Non-pigmented ciliary epithelial cell (primary cell): ENCODE data around the gene ZNRF1.
"Not testable (repeated sequence)": the region's sequence is repeated elsewhere in the genome, so short reads cannot be mapped to it uniquely, and the experiment has no call there.

Experiments used
- DNase-seq: peaks from one replicate; pipeline ENCODE4 v3.0.0-alpha.2; 2010; ENCODE audit warnings: low read depth

Gene ZNRF1

DNA sequence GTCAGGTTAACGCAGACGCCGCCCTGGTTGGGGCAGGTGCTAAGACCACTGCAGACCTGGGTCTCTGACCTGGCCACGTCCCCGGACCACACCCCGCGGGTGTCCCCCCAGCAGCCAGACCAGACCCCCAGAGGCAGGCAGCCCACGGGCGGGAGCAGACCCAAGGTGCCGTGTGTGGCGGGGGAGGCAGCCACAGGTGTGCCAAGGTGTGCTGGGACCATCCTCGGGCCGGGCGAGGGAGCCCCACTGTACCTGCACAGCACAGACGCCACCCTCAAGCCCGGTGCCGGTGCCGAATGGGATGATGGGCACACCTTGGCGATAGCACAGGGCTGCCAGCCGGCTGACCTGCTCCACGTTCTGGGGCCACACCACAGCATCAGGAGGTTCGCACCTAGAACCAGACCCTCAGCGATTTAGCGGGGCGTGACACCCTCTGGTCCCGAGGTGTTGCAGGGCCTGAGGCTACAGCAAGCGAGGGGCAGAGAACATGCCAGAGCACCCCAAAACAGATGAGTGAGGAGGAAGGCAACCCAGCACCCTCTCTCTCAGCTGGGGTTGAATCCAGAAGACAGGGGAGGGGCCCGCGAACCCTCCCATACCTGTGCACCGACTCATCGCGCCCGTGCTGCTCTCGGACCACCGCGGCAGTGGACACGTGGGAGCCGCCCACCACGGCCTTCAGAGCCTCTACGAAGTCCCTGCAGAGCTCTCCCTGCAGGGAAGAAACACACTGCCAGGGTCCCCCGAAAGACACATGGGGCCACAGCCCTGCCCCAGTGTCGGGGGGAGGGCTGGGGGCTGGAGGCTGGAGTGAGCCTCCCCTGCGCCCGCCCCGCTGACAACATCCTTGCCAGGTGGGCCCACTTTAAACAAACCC is 116.4 kb downstream of the ZNRF1 start:
- DNase-seq: no peak

DNA sequence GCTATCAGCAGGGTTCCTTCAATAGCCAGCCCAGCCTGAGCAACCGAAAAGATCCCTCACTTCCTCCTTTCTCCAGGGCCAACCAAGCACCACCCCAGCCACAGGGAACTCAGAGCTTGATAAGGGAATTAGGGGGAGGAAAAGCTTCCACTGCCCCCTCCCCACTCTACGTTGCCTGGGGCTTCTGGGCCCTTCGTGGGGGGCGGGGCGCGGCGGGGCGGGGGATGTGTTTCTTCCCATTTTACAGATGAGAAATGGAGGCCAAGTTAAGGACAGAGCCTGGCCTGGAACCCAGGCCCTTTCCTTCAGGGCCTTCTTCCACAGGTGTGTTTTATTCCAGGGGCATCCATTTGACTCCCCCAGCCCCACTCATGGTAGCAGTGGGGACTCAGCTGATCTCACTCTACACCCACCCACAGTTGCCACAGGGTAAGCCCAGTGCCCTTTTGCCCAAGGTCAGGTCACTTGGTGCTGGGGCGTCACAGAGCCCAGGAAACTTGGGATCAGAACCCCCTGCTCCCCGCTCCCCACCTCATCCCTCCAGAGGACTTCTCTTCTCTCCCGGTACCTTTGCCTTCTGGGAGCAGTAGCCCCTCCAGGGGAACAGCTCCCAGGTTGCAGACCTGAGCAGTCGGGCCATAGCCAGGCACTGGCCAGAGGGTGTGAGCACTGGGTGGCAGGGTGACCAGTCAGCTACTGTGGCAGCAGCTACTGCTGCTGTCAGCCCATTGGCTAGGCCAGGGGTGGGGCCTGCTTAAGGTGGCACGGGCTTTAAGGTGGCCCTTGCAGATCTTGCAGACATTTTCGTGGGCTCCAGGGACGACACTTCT is 117.5 kb downstream of the ZNRF1 start, which contains the start of gene LDHD:
Gene LDHD, minus strand, starts transcription at position 700 of the 830 bp plus-strand sequence. Its CDS starts 60 bp downstream, at position 640.
- no peak for DNase-seq

DNA sequence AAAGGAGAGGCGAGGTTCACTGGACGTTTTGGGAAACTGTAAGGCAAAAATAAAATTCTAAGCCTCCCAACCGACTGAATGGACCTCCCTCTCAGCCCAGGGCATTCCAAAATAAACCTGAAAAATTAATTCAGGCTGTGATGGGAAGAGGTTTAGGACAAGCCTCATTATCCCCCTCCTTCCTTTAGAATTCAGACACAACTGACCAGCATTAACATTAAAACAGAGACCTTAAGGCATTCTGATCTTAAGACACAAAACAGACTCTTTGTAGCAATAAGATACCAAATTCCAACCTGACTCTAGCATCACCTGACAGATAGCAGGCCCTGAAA is 118.1 kb downstream of the ZNRF1 start:
- DNase-seq: no peak

DNA sequence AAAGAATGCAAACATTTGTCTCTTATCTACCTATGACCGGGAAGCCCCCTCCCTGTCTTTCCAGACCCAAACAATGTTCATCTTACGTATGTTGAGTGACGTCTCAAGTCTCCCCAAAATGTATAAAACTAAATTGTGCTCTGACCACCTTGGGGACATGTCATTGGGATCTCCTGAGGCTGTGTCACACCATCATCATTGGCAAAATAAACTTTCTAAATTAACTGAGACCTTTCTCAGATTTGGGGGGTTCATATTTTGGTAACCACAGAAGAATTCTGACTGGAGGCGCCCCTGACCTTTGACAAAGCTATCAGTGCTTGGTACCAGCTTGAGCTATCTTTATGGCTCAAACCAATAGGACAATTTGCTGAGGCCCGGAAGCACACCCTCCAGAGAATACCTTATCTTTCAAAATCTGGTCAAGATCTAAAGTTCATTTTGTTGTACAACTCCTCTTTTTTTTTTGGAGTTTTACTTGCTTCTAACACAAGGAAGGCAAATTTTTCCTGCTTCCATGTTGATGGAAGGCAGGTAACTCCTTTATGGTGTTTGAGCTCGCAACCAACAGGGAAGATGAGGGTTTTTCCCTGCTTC is 120.2 kb downstream of the ZNRF1 start:
- DNase-seq: no peak

- DNase-seq: no peak
These were observed 121.4 kb downstream of the ZNRF1 start for GRCh38 chr16:75120253-75120652.

GRCh38 chr16:75121949-75122568 is 123.2 kb downstream of the ZNRF1 start:
- DNase-seq: no peak

- DNase-seq: no peak
These were observed 123.8 kb downstream of the ZNRF1 start for GRCh38 chr16:75122609-75123008.

DNA sequence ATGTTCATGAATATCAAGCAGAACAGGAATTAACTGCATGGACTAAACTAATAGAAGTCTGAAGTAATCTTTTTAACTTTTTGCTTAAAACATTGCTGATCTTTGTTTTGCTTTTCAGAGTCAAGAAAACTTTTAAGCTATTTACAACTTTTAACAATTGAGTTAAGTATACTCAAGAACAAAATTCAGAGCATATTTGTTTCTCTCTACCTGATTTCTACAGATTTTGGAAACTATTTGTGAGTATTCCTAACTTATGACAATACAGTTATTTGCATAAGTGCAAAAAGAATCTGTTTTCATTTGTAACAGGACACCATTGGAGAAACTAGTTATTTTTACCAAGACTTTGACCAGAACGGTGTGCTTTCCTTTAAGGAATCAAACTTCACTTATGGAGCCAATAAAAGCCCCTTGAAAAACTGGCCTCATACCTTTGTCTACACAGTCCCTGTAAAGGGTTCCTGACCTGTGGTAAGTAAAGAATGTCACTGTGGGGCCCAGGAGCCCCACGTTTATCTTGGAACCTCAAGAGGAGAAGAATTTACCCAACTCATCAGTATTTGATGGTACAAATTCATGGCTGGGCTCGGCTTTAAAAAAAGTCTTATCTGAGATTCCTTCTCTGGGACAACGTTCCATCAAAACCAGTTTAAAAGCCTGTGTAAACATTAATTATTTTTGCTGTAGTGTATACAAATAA is 129.0 kb downstream of the ZNRF1 start:
- DNase-seq: no peak

DNA sequence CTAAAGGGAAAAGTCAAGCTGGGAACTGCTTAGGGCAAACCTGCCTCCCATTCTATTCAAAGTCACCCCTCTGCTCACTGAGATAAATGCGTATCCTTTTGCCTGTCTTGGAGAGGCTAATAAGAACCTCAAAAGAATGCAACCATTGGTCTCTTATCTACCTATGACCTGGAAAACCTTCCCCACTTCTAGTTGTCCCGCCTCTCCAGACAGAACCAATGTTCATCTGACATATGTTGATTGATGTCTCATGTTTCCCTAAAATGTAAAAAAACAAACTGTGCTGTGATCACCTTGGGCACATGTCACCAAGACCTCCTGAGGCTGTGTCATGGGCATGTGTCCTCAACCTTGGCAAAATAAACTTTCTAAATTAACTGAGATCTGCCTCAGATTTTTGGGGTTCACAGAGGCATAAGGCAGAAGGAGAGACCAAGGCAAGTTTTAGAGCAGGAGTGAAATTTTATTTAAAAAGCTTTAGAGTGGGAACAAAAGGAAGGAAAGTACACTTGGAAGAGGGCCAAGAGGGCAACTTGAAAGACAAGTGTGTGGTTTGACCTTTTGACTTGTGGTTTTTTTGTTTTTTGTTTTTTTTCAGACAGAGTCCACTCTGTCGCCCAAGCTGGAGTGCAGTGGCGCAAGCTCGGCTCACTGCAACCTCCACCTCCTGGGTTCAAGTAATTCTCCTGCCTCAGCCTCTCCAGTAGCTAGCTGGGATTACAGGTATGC is 130.8 kb downstream of the ZNRF1 start:
- not testable (repeated sequence) for DNase-seq

GRCh38 chr16:75130150-75130771 is 131.4 kb downstream of the ZNRF1 start:
- no peak for DNase-seq

DNA sequence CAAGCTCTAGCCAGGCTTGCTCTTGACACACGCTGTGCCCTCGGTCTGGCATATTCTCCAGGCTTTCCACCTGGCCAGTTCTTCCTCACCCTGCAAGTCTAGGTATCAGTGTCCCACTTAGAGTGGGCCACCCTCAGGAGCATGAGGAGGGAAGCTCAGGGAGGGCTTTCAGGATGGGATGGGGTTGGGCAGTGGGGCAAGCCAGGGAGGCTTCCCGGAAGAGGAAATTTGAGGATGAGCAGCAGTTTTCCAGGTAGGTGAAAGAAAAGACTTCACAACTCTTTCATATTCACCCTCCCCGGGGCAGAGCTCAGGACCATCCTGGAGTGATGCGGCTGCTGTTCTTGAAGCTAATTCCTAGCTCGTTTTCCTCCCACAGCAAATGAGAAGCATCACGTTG is 132.3 kb downstream of the ZNRF1 start:
- DNase-seq: no peak

DNA sequence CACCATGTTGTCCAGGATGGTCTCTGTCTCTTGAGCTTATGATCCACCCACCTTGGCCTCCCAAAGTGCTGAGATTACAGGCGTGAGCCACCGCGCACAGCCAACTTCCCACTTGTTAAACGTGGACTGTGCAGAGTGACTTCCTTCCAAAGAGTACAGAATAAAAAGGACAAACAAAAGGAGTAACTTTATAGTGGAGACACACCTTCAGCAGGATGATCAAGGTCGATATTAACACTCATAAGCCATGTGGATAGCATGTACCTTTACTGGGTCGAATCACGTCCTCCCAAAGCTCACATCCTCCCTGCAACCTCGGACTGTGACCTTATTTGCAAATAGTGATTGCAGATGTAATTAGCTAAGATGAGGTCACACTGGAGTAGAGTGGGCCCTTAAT is 139.4 kb downstream of the ZNRF1 start:
- no peak for DNase-seq

GRCh38 chr16:75138636-75139035 is 139.8 kb downstream of the ZNRF1 start:
- DNase-seq: no peak

DNA sequence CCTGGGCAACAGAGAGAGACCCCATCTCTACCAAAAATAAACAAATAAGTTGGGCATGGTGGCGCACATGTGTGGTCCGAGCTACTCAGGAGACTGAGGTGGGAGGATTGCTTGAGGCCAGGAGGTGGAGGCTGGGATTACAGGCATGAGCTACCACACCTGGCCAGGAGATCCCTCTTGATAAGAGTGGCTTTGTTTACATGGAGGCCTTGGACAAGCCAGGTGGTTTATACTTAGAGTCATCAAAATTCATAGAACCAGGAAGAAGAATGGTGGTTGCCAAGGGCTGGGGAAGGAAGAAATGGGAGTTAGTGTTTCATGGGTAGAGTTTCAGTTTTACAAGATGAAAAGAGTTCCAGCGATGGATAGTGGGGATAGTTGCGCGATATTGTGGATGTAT is 140.7 kb downstream of the ZNRF1 start:
- no peak for DNase-seq

DNA sequence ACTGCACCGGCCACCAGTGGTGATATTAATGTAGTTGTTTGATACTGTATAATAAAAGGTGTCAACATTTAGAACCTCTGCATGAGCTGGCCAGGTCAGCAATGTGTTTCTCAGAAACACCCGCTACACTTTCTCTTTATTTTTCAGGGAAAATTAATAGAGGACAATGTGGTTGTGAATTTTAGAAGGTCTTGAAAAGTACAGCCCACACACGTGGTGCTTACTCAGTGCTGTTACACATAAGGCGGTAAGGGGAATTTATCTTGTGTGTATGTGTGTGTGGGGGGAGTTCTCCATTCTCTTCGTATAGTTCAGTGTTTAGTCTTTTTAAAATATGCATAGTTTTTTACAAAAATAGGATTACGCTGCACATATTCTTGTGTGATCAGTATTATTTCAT is 145.1 kb downstream of the ZNRF1 start:
- no peak for DNase-seq

DNA sequence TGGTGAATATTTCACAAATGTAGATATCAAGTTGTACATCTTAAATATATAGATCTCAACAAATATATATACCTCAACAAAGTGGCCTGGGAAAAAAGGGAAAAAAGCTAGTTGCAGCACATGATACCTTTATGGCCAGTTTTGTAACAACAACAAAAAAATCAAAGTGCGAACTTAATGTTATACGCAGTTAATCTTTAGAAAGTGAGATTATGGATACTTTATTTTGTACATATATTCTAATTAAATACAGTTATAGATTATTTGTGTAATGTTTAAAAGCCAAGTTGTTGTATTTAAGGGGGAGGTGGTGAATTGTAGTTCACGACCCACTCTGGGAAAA is 149.1 kb downstream of the ZNRF1 start:
- DNase-seq: no peak

DNA sequence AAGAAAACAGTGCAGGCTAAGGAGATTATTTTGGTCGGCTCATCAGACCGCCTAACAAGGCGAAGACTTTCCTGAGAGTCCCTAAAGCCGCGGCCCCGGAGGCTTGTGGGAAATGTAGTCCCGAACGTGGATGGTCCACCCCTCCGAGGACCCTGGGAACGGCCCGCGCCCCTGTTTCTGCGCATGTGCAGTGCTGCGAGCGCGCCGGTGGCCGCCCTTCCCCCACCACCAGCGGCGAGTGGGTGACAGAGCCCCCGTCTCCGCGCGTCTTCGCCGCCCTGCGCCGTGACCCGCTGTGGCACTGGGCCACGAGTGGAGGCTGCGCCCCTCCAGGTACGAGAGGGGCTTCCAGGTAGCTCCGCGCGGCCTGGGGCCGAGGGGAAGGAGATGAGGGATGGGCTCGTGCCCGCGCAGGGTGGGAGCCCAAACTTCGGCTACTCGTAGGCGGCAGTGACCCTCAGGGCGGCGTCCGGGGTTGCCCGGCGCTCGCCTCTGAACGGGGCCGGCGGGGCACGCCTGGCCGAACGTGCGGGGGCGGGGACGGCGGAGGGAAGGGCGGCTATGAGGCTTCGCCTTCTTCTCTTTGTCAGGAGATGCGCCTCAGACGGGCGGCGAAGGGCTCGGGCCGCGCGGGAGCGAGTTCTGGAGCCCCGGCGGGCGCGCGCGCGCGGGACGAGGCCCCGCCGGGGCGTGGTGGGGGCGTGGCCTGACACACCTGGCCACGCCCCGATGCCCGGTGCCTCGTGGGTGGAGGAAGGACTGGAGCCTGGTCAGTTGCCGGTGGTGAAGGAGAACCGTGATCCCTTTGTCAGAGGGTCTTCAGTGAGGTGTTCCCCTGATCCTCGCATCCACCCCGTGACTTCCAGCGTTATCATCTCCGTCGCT is 149.7 kb downstream of the ZNRF1 start, which contains the start of gene ZFP1:
Gene ZFP1, plus strand, starts transcription at position 214 of the 885 bp plus-strand sequence. CDS start 4,428 bp downstream, outside the sequence.
- DNase-seq: peak; percentile 46

DNA sequence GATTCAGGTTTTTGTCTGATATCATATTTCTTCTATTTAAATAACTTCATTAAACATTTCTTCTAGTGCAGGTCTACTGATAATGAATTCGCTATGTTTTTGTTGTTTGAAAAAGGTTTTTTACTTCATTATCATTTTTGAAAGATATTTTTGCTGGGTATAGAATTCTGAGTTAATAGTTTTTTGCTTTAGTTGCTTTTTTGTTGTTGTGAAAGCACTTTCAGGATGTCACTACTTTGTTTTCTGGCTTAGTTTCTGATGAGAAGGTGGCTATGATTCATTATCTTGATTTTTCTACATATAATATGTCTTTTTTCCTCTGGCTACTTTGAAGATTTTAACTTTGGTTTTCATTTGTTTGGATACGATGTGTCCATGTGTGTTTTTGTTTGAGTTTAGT is 153.0 kb downstream of the ZNRF1 start:
- DNase-seq: no peak

GRCh38 chr16:75152635-75153034 is 153.8 kb downstream of the ZNRF1 start:
- DNase-seq: no peak
